H1 (cell line): ENCODE results near the gene COL20A1. TPM values are rescaled to one million over a fixed set of nuclear protein-coding genes. Genes with fewer than 3 reads are reported as not detected.

Experiments used
- HDAC6 ChIP-seq: IDR thresholded peaks from one replicate; pipeline ENCODE4 v1.7.1; 2012; ENCODE audit warnings: low read depth, mild to moderate bottlenecking, inconsistent platforms, low read length, moderate library complexity
- polyA plus RNA-seq, 7 experiments: library from polyadenylated mRNA; depleted of rRNA in 3 of 7; stranded (reverse) in 5 of 7; unstranded in 2 of 7; fragments of >200 nt in 5 of 7; fragments of 200-250 nt in 2 of 7; gene quantifications; 1 replicate in 5 of 7; 2 replicates in 1 of 7; 4 replicates in 1 of 7; pipeline versions ENCODE4 v1.2.1 to v1.2.3, GENCODE V29; 2011 to 2013; ENCODE audit warnings: missing spikeins in 2 of 7, mixed read lengths in 2 of 7
- total RNA-seq: library from RNA; stranded (reverse); fragmentation: NEBNext Ultra II Directional; extraction: Animal tissue kit (Norgen Biotek cat#: 25700); gene quantifications from 2 replicates; pipeline ENCODE4 v1.2.1, GENCODE V29; 2021

COL20A1 gene
- total and polyA plus RNA-seq, 2 of the 8 experiments (the other 6 are each of a cell fraction or from before 2014, with no cell fraction given), result 0.19 to 0.21 TPM

- TF ChIP-seq HDAC6, result no peak
These were observed 34.2 kb upstream of the COL20A1 start (continued) for GRCh38 chr20:63258781-63259180.
